GM21381 (cell line): ENCODE data around the gene ZNF433.
A peak's percentile ranks its signal among the peaks of the same experiment; 100 is the strongest.
"Not testable (repeated sequence)": the region's sequence is repeated elsewhere in the genome, so short reads cannot be mapped to it uniquely, and the experiment has no call there.

Source experiments
- ATAC-seq: cut with Tn5 transposase; IDR thresholded peaks from one replicate; pipeline ENCODE4 v1.9.1; 2021; ENCODE audit warnings: mild to moderate bottlenecking, moderate library complexity; ENCODE audit not compliant: unreplicated experiment

ZNF433 gene

GRCh38 chr19:11991921-11992320, 43.6 kb downstream of the ZNF433 start:
- not testable (repeated sequence) for ATAC-seq

DNA sequence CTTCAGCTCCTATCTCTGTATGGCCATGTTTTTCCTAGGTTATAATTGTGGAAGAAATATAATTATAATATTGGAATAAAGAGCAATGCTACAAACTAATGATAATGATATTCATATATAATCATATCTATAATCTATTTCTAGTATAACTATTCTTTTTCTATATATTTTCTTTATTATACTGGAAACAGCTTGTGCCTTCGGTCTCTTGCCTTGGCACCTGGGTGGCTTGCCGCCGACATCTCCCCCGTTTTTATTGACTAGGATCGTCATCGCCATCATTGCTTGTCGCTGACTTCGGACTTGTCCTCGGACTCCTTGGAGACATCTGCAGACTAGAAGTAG, 46.4 kb downstream of the ZNF433 start:
- no peak for ATAC-seq

DNA sequence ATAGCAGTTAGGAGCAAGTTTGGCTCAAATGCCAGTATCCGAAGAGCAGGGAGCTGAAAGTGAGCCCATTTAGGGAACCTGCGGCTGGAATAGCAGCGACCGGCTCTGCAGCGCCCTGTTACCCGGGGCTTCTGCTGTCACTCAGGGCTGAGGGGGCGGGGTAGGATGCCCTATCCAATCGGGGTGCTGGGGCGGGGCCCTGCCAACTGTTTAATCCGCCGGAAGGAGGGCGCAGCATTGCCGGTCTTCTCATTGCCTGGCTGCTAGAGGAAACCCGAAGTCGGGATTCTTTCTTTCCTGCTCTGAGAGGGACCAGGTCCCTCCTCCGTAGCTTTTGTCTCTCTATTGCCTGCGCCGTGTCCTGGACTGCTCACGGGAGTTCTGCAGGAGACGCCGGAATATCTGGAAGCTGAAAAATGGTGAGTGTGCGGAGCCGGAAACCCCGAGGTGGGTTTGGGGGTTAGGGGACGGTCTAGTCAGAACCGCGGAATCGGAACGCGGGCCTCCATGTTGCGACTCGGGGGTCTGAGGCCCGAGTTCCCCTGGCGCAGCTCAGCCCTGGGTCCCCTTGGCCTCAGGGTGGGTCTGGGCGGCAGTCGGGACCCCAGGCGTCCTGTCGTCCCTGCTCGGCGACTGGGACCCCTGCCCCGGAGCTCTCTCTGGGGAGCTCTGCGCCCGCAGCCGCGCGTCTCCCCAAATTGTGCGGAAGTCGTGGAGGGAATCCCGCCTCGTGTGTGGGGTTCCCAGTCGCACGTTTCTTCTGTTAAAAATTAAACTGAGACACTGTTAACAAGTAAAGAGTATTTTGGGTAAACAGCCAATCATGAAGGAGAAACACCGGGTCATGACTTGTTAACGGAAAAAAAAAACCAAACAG, 47.8 kb downstream of the ZNF433 start:
- ATAC-seq, result no peak

DNA sequence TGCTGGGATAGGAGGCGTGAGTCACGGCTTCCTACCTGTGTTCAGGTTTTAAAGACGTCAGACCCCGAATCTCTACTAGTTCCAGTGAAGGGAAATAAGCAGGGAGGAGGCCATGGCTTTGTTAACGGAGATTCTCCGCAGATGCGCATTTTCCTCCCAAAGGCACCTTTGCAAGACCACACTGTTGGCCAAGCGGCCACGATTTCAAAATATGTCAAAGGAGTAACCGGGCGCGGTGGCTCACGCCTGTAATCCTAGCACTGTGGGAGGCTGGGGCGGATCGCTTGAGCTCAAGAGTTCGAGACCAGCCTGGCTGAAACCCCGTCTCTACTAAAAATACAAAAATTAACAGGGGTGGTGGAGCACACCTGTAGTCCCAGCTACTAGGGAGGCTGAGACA, 48.7 kb downstream of the ZNF433 start:
- no peak for ATAC-seq

DNA sequence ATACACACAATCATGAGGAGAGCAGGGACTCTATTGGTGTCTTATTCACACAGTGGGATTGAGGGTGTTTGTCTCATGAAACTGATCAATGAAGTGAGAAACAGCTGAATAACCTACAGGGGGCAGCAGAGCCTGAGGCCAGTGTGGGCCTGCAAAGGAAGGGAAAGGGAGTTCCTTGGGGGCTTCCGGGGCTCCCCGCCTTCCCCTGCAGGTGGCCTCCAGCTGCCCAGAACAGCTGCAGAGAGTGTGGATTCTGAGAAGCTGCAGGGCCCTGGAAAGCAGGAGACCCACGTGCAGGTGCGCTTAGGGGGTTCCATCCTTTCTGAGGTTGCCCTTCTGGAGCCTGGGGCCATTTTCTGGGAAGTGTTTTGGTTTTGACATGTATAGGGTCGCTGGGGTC, 50.5 kb downstream of the ZNF433 start:
- no peak for ATAC-seq

DNA sequence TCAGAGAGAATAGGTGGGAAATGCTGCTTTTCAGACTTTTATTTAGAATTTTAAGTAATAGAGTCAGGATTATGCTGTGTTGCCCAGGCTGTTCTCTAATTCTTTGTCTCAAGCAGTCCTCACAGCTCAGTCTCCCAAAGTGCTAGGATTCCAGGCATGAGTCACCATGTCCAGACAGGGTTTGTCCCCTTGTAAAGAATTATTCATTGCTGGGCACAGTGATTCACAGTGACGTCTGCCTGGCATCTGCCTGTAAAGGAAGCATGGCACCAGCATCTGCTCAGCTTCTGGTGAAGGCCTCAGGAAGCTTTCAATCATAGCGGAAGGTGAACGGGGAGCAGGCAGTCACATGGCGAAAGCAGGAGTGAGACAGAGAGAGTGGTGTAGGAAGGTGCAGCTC, 53.0 kb downstream of the ZNF433 start:
- ATAC-seq, result no peak

- ATAC-seq, result no peak
Observed at GRCh38 chr19:11979527-11979926, 56.0 kb downstream of the ZNF433 start.

- no peak for ATAC-seq
Observed at GRCh38 chr19:11978492-11979100, 56.9 kb downstream of the ZNF433 start.

GRCh38 chr19:11973019-11973810, 62.3 kb downstream of the ZNF433 start:
- no peak for ATAC-seq

- no peak for ATAC-seq
Observed at GRCh38 chr19:11971041-11971440, 64.4 kb downstream of the ZNF433 start.

GRCh38 chr19:11970174-11970573, 65.3 kb downstream of the ZNF433 start:
- no peak for ATAC-seq

- peak; percentile 73 for ATAC-seq
Observed at GRCh38 chr19:11964858-11965645, 70.4 kb downstream of the ZNF433 start, which contains the start of gene ZNF763. ZNF763 (plus strand) TSS chr19:11965040; CDS start chr19:11965209, 169 bp downstream.
